BJ (cell line): ENCODE data around the gene RNLS. TPM values are rescaled to one million over a fixed set of nuclear protein-coding genes. Genes with fewer than 3 reads are reported as not detected.
"Not testable (repeated sequence)": the region's sequence is repeated elsewhere in the genome, so short reads cannot be mapped to it uniquely, and the experiment has no call there.

ENCODE experiments used
- CTCF ChIA-PET: fragments of 350-600 bp; formaldehyde crosslinking; extraction: SDS; loops from one replicate; lab custom pipeline; 2021; ENCODE audit warnings: antibody characterized with exemption, inconsistent platforms; lab: Yijun Ruan, JAX
- POLR2A ChIA-PET: fragments of 300-600 bp; sonication (Branson Sonifier 250); formaldehyde crosslinking; extraction: SDS; loops from one replicate; lab custom pipeline; 2021; ENCODE audit warnings: antibody characterized with exemption; lab: Charles Lee
- DNase-seq: peaks from one replicate; pipeline ENCODE4 v3.0.0-alpha.2; 2011; ENCODE audit warnings: low read depth
- H3K27me3 ChIP-seq: 2 replicates; pipeline ENCODE4 v1.6.0; 2011; ENCODE audit warnings: low read length; ENCODE audit not compliant: control insufficient read depth, insufficient read depth
- H3K36me3 ChIP-seq: 2 replicates; pipeline ENCODE4 v1.5.1; 2011; ENCODE audit warnings: low read length; ENCODE audit not compliant: control insufficient read depth, insufficient read depth
- H3K4me3 ChIP-seq: 2 replicates; pipeline ENCODE4 v1.5.1; 2011; ENCODE audit warnings: low read depth, mild to moderate bottlenecking, control low read depth, low read length
- polyA plus RNA-seq: library from polyadenylated mRNA; depleted of rRNA; stranded (reverse); fragments of >200 nt; gene quantifications from 2 replicates; pipeline ENCODE4 v1.2.3, GENCODE V29; 2011
- TF ChIP-seq, protein P1 (sequence below): IDR thresholded peaks from 2 replicates; pipeline ENCODE4 v1.5.1; 2011; ENCODE audit warnings: low read depth, mild to moderate bottlenecking, control low read depth, inconsistent platforms, low read length, moderate library complexity; ENCODE audit not compliant: insufficient read depth

Gene RNLS
- polyA plus RNA-seq, 1 experiment: 11.8 TPM

DNA sequence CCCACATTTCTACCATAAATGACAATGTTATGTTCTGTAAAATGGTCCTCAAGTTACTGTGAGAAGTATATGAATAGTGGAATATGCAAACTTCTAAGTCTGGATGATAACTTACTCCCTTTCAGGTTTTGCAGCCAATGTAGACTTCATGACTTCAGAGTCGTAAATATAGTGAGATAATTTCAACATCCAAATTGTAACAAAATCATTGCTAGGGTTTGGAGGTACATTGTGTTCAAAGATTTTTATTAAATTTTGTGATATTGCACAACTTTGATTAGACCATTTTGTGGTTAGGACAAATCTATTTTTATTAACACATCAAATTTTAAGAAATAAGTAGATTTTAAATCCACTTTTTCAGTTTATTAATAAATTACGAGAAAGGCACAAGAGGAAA, 270.3 kb downstream of the RNLS start:
- H3K27me3 ChIP-seq: no peaks in the 10 kb centered on the region
- ChIA-PET POLR2A (no interaction called here), CTCF (interaction anchor here (1.0 kb wide), 1 partner anchor 9 kb away, joined by 4 read pairs; no protein-coding TSS in a partner anchor)
- DNase-seq: no peak
- no peak overlapping the region for H3K4me3 ChIP-seq
- H3K36me3 ChIP-seq: no peaks in the 10 kb centered on the region
- TF ChIP-seq, protein P1, sequence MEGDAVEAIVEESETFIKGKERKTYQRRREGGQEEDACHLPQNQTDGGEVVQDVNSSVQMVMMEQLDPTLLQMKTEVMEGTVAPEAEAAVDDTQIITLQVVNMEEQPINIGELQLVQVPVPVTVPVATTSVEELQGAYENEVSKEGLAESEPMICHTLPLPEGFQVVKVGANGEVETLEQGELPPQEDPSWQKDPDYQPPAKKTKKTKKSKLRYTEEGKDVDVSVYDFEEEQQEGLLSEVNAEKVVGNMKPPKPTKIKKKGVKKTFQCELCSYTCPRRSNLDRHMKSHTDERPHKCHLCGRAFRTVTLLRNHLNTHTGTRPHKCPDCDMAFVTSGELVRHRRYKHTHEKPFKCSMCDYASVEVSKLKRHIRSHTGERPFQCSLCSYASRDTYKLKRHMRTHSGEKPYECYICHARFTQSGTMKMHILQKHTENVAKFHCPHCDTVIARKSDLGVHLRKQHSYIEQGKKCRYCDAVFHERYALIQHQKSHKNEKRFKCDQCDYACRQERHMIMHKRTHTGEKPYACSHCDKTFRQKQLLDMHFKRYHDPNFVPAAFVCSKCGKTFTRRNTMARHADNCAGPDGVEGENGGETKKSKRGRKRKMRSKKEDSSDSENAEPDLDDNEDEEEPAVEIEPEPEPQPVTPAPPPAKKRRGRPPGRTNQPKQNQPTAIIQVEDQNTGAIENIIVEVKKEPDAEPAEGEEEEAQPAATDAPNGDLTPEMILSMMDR: no peak

DNA sequence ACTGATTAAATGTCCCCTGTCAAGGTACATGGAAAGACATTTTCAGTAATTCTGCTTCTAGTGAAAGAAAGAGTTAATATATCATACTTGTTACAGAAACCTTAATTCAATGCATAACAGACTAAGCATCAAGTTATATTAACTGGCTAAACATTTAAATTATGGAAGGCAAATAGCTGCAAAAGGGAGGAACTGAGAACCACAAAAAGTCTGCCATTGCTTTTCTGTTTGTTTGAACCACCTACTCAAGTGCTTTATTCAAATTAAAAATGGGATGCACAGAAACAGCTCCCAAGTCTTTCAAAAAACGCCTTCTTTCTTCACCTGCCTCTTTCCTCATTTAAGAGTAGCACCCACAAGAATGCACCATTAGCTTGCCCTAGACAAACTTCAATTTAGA, 271.9 kb downstream of the RNLS start:
- no peak for DNase-seq
- Histone ChIP-seq H3K36me3 (no peaks in the 10 kb centered on the region), H3K4me3 (no peak overlapping the region), H3K27me3 (no peaks in the 10 kb centered on the region)
- TF ChIP-seq, protein P1: no peak
- POLR2A ChIA-PET: no interaction called here
- CTCF ChIA-PET: interaction anchor here (1.1 kb wide), 1 partner anchor 8 kb away, joined by 3 read pairs; no protein-coding TSS in a partner anchor

DNA sequence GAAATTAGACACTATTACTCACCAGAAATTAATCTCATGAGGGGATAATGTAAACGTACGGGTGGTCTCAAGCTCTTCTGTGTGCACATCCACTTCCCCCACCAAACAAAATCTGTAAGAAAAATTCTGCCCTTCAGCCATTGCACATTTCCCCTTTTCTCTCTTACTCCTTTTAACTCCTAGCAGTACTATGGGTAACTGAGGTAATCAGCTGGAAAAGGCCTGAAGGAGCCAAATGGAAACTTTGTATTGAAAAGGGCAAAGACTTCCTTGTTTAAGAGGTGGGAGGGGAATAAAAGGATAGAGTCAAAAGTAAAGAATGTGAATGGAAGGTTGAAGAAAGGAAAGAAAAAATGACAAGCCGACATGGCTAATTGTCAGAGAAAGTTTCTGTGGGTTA, 273.8 kb downstream of the RNLS start:
- ChIA-PET POLR2A (no interaction called here), CTCF (interaction anchor here (1.0 kb wide), 1 partner anchor 9 kb away, joined by 4 read pairs; no protein-coding TSS in a partner anchor)

DNA sequence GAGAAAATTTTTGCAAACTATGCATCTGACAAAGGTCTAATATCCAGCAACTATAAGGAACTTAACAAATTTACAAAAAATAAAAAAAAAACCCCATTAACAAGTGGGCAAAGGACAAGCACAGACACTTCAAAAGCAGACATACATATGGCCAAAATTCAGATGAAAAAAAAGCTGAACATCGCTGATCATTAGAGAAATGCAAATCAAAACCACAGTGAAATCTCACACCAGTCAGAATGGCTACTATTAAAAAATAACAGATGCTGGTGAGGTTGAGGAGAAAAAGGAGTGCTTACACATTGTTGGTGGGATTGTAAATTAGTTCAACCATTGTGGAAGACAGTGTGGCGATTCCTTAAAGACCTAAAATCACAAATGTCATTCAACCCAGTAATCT, 274.8 kb downstream of the RNLS start:
- H3K27me3 ChIP-seq, H3K36me3 ChIP-seq, DNase-seq, H3K4me3 ChIP-seq, POLR2A ChIA-PET: not testable (repeated sequence)
- CTCF ChIA-PET: interaction anchor here (1.0 kb wide), 1 partner anchor 10 kb away, joined by 4 read pairs; no protein-coding TSS in a partner anchor

More for the DNA sequence above, 273.8 kb downstream of the RNLS start:
- Histone ChIP-seq H3K27me3 (no peaks in the 10 kb centered on the region), H3K4me3 (no peak overlapping the region), H3K36me3 (no peaks in the 10 kb centered on the region)
- DNase-seq: no peak
- TF ChIP-seq, protein P1: no peak

DNA sequence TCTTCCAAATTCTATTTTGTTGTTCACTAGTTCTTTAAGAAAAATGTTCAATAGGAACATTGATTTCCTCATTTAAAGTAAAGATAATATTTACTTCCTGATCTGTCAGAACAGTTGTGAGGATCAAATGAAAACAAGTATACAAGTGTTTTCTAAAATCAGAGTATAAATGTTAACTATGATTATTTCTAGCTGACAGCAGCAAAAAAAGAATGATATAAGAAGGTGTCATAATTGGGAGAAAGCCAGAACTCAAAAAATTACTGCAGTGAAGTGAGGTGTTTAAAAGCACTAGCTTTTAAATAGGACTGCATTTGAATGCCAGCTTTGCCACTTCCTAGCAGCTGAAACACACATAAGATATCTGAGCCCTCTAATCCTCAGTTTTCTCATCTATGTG, 283.3 kb downstream of the RNLS start:
- H3K36me3 ChIP-seq: no peaks in the 10 kb centered on the region
- CTCF ChIA-PET: no interaction called here
- H3K4me3 ChIP-seq: no peak overlapping the region
- TF ChIP-seq, protein P1: no peak
- POLR2A ChIA-PET: no interaction called here
- DNase-seq: no peak
- H3K27me3 ChIP-seq: no peaks in the 10 kb centered on the region

DNA sequence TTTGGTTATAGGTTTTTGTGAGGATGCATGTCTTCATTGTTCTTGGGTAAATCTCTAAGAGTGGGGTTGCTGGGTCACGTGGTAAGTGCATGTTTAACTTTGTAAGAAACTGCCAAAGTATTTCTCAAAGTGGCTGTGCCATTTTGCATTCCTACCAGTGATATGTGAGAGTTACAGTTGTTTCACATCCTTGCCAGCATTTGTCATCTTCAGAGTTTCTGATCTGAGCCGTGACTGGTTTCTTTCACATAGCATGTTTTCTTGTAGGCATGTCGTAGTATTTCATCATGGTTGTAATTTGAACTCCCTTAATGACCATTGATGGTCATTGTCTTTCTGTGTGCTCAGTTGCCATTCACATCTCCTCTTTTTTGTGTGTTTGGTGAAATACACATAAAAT, 286.0 kb downstream of the RNLS start:
- Histone ChIP-seq H3K27me3 (no peaks in the 10 kb centered on the region), H3K4me3 (no peak overlapping the region), H3K36me3 (no peaks in the 10 kb centered on the region)
- POLR2A ChIA-PET: no interaction called here
- TF ChIP-seq, protein P1: no peak
- CTCF ChIA-PET: no interaction called here
- no peak for DNase-seq
